ENCODE results near the gene MCAT. TPM values are rescaled to one million over a fixed set of nuclear protein-coding genes. Genes with fewer than 3 reads are reported as not detected.

Gene MCAT
- total RNA-seq, 1 experiment from 2014 or later, result 18.8 TPM

DNA sequence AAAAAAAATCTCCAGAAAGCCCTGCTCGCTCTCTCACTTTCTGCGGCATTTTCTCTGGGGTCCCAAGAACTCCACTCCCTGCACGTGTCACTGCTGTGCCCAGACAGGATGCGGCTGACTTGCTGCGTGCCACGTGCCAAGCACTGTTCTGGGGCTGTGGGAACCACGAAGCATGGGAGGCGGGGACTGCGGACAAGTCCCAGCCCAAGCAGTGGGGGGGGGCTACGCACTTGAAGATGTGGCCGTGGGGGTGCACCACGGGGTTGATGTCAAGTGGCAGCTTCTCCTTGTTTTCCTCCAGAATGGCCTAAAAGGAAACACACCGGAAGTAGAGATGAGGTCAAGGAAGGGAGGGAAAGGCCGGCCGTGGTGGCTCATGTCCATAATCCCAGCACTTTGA lies 32.9 kb upstream of the MCAT start:
- TF ChIP-seq, protein P1, sequence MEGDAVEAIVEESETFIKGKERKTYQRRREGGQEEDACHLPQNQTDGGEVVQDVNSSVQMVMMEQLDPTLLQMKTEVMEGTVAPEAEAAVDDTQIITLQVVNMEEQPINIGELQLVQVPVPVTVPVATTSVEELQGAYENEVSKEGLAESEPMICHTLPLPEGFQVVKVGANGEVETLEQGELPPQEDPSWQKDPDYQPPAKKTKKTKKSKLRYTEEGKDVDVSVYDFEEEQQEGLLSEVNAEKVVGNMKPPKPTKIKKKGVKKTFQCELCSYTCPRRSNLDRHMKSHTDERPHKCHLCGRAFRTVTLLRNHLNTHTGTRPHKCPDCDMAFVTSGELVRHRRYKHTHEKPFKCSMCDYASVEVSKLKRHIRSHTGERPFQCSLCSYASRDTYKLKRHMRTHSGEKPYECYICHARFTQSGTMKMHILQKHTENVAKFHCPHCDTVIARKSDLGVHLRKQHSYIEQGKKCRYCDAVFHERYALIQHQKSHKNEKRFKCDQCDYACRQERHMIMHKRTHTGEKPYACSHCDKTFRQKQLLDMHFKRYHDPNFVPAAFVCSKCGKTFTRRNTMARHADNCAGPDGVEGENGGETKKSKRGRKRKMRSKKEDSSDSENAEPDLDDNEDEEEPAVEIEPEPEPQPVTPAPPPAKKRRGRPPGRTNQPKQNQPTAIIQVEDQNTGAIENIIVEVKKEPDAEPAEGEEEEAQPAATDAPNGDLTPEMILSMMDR (IDR thresholded peaks at IDR 0.05; ENCODE audit: unreplicated experiment), result no peak
- H3K27ac Mint-ChIP-seq (ENCODE audit: low read depth, unreplicated experiment), result no peak overlapping the region
- ChIA-PET POLR2A (interaction anchor here (1.1 kb wide), 1 partner anchor 12 kb away, joined by 3 read pairs; no protein-coding TSS in a partner anchor), CTCF (no interaction called here)
- H3K4me3 Mint-ChIP-seq (ENCODE audit: unreplicated experiment), result no peak overlapping the region
- peaks cover 80% of the 10 kb centered on the region for H3K36me3 Mint-ChIP-seq (ENCODE audit: insufficient read depth, unreplicated experiment)
- H3K27me3 Mint-ChIP-seq (ENCODE audit: insufficient read depth, unreplicated experiment), result no peaks in the 10 kb centered on the region
- no peak for DNase-seq (ENCODE audit: unreplicated experiment)
- H3K9me3 Mint-ChIP-seq (ENCODE audit: unreplicated experiment), result no peaks in the 10 kb centered on the region
- H3K4me1 Mint-ChIP-seq (ENCODE audit: insufficient read depth, unreplicated experiment), result no peaks in the 10 kb centered on the region
- intact Hi-C loops (cut with micrococcal nuclease), result no loop called here
- no TSS peak for BruUV-seq (replicated peaks)

- Mint-ChIP-seq H3K27me3 (ENCODE audit: insufficient read depth, unreplicated experiment) (no peaks in the 10 kb centered on the region), H3K4me3 (ENCODE audit: unreplicated experiment) (no peak overlapping the region), H3K27ac (ENCODE audit: low read depth, unreplicated experiment) (no peak overlapping the region), H3K4me1 (ENCODE audit: insufficient read depth, unreplicated experiment) (no peaks in the 10 kb centered on the region), H3K9me3 (ENCODE audit: unreplicated experiment) (no peaks in the 10 kb centered on the region), H3K36me3 (ENCODE audit: insufficient read depth, unreplicated experiment) (peaks cover 80% of the 10 kb centered on the region)
- BruUV-seq (replicated peaks), result no TSS peak
- DNase-seq (ENCODE audit: unreplicated experiment), result peak; percentile 38
- ChIA-PET CTCF (no interaction called here), POLR2A (interaction anchor here (1.2 kb wide), 1 partner anchor 12 kb away, joined by 4 read pairs; no protein-coding TSS in a partner anchor)
- TF ChIP-seq, protein P1 (IDR thresholded peaks at IDR 0.05; ENCODE audit: unreplicated experiment), result no peak
- intact Hi-C loops (cut with micrococcal nuclease), result no loop called here
Measured at GRCh38 chr22:43174941-43175531, 31.8 kb upstream of the MCAT start.

- ChIA-PET POLR2A (interaction anchor here (1.2 kb wide), 1 partner anchor 11 kb away, joined by 4 read pairs; no protein-coding TSS in a partner anchor), CTCF (interaction anchor here (0.6 kb wide), 1 partner anchor 48 kb away, joined by 4 read pairs; no protein-coding TSS in a partner anchor)
- no TSS peak for BruUV-seq (replicated peaks)
Measured at GRCh38 chr22:43173976-43174720, 30.9 kb upstream of the MCAT start.

GRCh38 chr22:43173566-43173965 lies 30.4 kb upstream of the MCAT start:
- Mint-ChIP-seq H3K36me3 (ENCODE audit: insufficient read depth, unreplicated experiment) (peaks cover 76% of the 10 kb centered on the region), H3K27me3 (ENCODE audit: insufficient read depth, unreplicated experiment) (no peaks in the 10 kb centered on the region), H3K27ac (ENCODE audit: low read depth, unreplicated experiment) (no peak overlapping the region), H3K4me3 (ENCODE audit: unreplicated experiment) (no peak overlapping the region), H3K4me1 (ENCODE audit: insufficient read depth, unreplicated experiment) (no peaks in the 10 kb centered on the region), H3K9me3 (ENCODE audit: unreplicated experiment) (no peaks in the 10 kb centered on the region)
- BruUV-seq (replicated peaks), result no TSS peak
- TF ChIP-seq, protein P1 (IDR thresholded peaks at IDR 0.05; ENCODE audit: unreplicated experiment), result no peak
- no peak for DNase-seq (ENCODE audit: unreplicated experiment)
- intact Hi-C loops (cut with micrococcal nuclease), result no loop called here
- POLR2A ChIA-PET, result interaction anchor here (0.9 kb wide), 1 partner anchor 10 kb away, joined by 5 read pairs; no protein-coding TSS in a partner anchor
- CTCF ChIA-PET, result interaction anchor here (0.6 kb wide), 1 partner anchor 47 kb away, joined by 4 read pairs; no protein-coding TSS in a partner anchor

More at GRCh38 chr22:43173976-43174720, 30.9 kb upstream of the MCAT start:
- Mint-ChIP-seq H3K27ac (ENCODE audit: low read depth, unreplicated experiment) (no peak overlapping the region), H3K9me3 (ENCODE audit: unreplicated experiment) (no peaks in the 10 kb centered on the region), H3K4me3 (ENCODE audit: unreplicated experiment) (no peak overlapping the region), H3K4me1 (ENCODE audit: insufficient read depth, unreplicated experiment) (no peaks in the 10 kb centered on the region), H3K36me3 (ENCODE audit: insufficient read depth, unreplicated experiment) (peaks cover 80% of the 10 kb centered on the region), H3K27me3 (ENCODE audit: insufficient read depth, unreplicated experiment) (no peaks in the 10 kb centered on the region)
- intact Hi-C loops (cut with micrococcal nuclease), result no loop called here
- TF ChIP-seq, protein P1 (IDR thresholded peaks at IDR 0.05; ENCODE audit: unreplicated experiment), result no peak
- DNase-seq (ENCODE audit: unreplicated experiment), result no peak

Measured in MCF 10A (cell line).